Measurements from ENCODE around the gene JARID2.

- TF ChIP-seq HDAC2 (IDR thresholded peaks at IDR 0.05) (no peak), CREB3 (tag; conservative IDR thresholded peaks at IDR 0.05; ENCODE audit: low read depth) (no peak), CTCF (IDR thresholded peaks at IDR 0.05 in 2 of 3, conservative IDR thresholded peaks at IDR 0.05 in 1 of 3; ENCODE audit: insufficient read depth in 2 of 3, low read depth in 1 of 3, low read length in 3 of 3) (no peak), RBM14 (IDR thresholded peaks at IDR 0.05; ENCODE audit: borderline replicate concordance, insufficient read depth, low read depth, low read length) (no peak), GATA2 (CRISPR knock-in tag; IDR thresholded peaks at IDR 0.05) (no peak), RBM17 (IDR thresholded peaks at IDR 0.05; ENCODE audit: borderline replicate concordance, low read depth, low read length) (no peak), TFE3 (CRISPR knock-in tag; IDR thresholded peaks at IDR 0.05) (no peak), ZNF12 (CRISPR knock-in tag; IDR thresholded peaks at IDR 0.05) (no peak)
- TF ChIP-seq, protein P1, sequence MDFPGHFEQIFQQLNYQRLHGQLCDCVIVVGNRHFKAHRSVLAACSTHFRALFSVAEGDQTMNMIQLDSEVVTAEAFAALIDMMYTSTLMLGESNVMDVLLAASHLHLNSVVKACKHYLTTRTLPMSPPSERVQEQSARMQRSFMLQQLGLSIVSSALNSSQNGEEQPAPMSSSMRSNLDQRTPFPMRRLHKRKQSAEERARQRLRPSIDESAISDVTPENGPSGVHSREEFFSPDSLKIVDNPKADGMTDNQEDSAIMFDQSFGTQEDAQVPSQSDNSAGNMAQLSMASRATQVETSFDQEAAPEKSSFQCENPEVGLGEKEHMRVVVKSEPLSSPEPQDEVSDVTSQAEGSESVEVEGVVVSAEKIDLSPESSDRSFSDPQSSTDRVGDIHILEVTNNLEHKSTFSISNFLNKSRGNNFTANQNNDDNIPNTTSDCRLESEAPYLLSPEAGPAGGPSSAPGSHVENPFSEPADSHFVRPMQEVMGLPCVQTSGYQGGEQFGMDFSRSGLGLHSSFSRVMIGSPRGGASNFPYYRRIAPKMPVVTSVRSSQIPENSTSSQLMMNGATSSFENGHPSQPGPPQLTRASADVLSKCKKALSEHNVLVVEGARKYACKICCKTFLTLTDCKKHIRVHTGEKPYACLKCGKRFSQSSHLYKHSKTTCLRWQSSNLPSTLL (IDR thresholded peaks at IDR 0.05) = no peak
These were observed 34.2 kb downstream of the JARID2 start for GRCh38 chr6:15280028-15280427.

All from K562 (cell line).